ENCODE results near the gene HSPBAP1.

Gene HSPBAP1

GRCh38 chr3:122794483-122794778, 800 bp upstream of the HSPBAP1 start:
- Histone ChIP-seq H3K14ac (ENCODE audit: low read length) (no peak overlapping the region), H3K4me2 (ENCODE audit: low read length) (peak overlapping the region; percentile 65), H3K79me1 (ENCODE audit: low read length) (peaks cover 15% of the 10 kb centered on the region), H3K27ac (ENCODE audit: low read depth, low read length) (peak overlapping the region; percentile 62), H3K36me3 (ENCODE audit: control insufficient read depth in 1 of 2, insufficient read depth in 2 of 2, low read length in 2 of 2) (no peaks in the 10 kb centered on the region), H4K12ac (ENCODE audit: low read depth, low read length) (no peak overlapping the region), H2BK120ac (ENCODE audit: insufficient read depth, low read length, poor library complexity) (no peak overlapping the region), H2AFZ (ENCODE audit: insufficient read depth, low read length, poor library complexity) (peak overlapping the region; percentile 43), H2BK5ac (ENCODE audit: low read depth, low read length, poor library complexity) (peak overlapping the region; percentile 82), H3K4me1 (ENCODE audit: control insufficient read depth in 1 of 2, insufficient read depth in 2 of 2, low read length in 2 of 2) (peaks cover 0 to 8% of the 10 kb centered on the region in 2 experiments), H3K18ac (ENCODE audit: low read length) (no peak overlapping the region), H3K9me3 (ENCODE audit: insufficient read depth, low read depth, low read length) (peaks cover 1% of the 10 kb centered on the region), H3K4me3 (ENCODE audit: low read depth, low read length) (peak overlapping the region; percentile 55), H3K9ac (ENCODE audit: low read length) (no peak overlapping the region), H3K27me3 (ENCODE audit: insufficient read depth, low read length) (no peaks in the 10 kb centered on the region), H3K79me2 (ENCODE audit: control insufficient read depth, insufficient read depth, low read length, poor library complexity) (peaks cover 7% of the 10 kb centered on the region), H2BK12ac (ENCODE audit: low read length) (peak overlapping the region; percentile 27), H4K8ac (ENCODE audit: low read depth, low read length) (peak overlapping the region; percentile 54), H3K4ac (ENCODE audit: low read depth, low read length) (no peak overlapping the region), H3K23ac (ENCODE audit: low read length) (no peak overlapping the region), H2AK5ac (ENCODE audit: low read length) (no peak overlapping the region), H4K91ac (ENCODE audit: low read depth, low read length) (no peak overlapping the region)
- no CpG with 5 or more reads among the region's 6 CpGs for WGBS (ENCODE audit: extremely low coverage, insufficient coverage, insufficient read length)
- no peak for DNase-seq

- no CpG with 5 or more reads among the region's 11 CpGs for WGBS (ENCODE audit: extremely low coverage, insufficient coverage, insufficient read length)
- no peak overlapping the region for H4K8ac ChIP-seq (ENCODE audit: low read depth, low read length)
- no peak overlapping the region for H3K9ac ChIP-seq (ENCODE audit: low read length)
- no peak overlapping the region for H3K14ac ChIP-seq (ENCODE audit: low read length)
- peak overlapping the region; percentile 33 for H3K27ac ChIP-seq (ENCODE audit: low read depth, low read length)
- H4K12ac ChIP-seq (ENCODE audit: low read depth, low read length) = no peak overlapping the region
- no peaks in the 10 kb centered on the region for H3K36me3 ChIP-seq (ENCODE audit: control insufficient read depth in 1 of 2, insufficient read depth in 2 of 2, low read length in 2 of 2)
- no peak overlapping the region for H2BK5ac ChIP-seq (ENCODE audit: low read depth, low read length, poor library complexity)
- no peak overlapping the region for H3K4me2 ChIP-seq (ENCODE audit: low read length)
- H3K79me2 ChIP-seq (ENCODE audit: control insufficient read depth, insufficient read depth, low read length, poor library complexity) = peaks cover 2% of the 10 kb centered on the region
- H3K9me3 ChIP-seq (ENCODE audit: insufficient read depth, low read depth, low read length) = no peaks in the 10 kb centered on the region
- H3K4me3 ChIP-seq (ENCODE audit: low read depth, low read length) = no peak overlapping the region
- peak overlapping the region; percentile 11 for H2BK120ac ChIP-seq (ENCODE audit: insufficient read depth, low read length, poor library complexity)
- H2BK12ac ChIP-seq (ENCODE audit: low read length) = peak overlapping the region; percentile 11
- H2AK5ac ChIP-seq (ENCODE audit: low read length) = no peak overlapping the region
- H2AFZ ChIP-seq (ENCODE audit: insufficient read depth, low read length, poor library complexity) = no peak overlapping the region
- peaks cover 11% of the 10 kb centered on the region for H3K79me1 ChIP-seq (ENCODE audit: low read length)
- peaks cover 6 to 10% of the 10 kb centered on the region in 2 experiments for H3K4me1 ChIP-seq (ENCODE audit: control insufficient read depth in 1 of 2, insufficient read depth in 2 of 2, low read length in 2 of 2)
- H3K4ac ChIP-seq (ENCODE audit: low read depth, low read length) = no peak overlapping the region
- peak; percentile 56 to 62 for DNase-seq
- H3K23ac ChIP-seq (ENCODE audit: low read length) = no peak overlapping the region
- H4K91ac ChIP-seq (ENCODE audit: low read depth, low read length) = no peak overlapping the region
- H3K27me3 ChIP-seq (ENCODE audit: insufficient read depth, low read length) = no peaks in the 10 kb centered on the region
- no peak overlapping the region for H3K18ac ChIP-seq (ENCODE audit: low read length)
Measured at GRCh38 chr3:122789585-122790273, 3.9 kb downstream of the HSPBAP1 start.

DNA sequence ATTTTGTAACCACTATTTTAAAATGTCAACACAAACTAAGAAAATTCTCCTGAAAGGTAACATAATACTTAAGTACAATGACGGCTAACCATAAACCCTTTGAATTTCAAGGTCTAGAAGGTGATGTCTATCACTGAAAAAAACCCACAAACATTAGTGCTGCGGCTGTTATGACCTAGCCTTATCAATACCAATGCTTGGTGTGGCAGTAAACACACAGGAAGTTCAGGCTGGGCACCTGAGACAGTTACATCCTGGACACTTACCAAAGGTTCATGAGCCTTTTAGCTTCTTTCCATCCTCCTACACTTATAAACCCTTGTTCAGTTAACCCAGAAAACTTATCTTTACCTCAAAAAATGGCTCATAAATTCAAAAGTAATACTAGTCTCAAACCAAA, 5.8 kb downstream of the HSPBAP1 start:
- Histone ChIP-seq H2BK5ac (ENCODE audit: low read depth, low read length, poor library complexity) (no peak overlapping the region), H3K18ac (ENCODE audit: low read length) (no peak overlapping the region), H3K9ac (ENCODE audit: low read length) (no peak overlapping the region), H4K91ac (ENCODE audit: low read depth, low read length) (no peak overlapping the region), H3K36me3 (ENCODE audit: control insufficient read depth in 1 of 2, insufficient read depth in 2 of 2, low read length in 2 of 2) (no peaks in the 10 kb centered on the region), H3K27me3 (ENCODE audit: insufficient read depth, low read length) (no peaks in the 10 kb centered on the region), H4K8ac (ENCODE audit: low read depth, low read length) (no peak overlapping the region), H2AK5ac (ENCODE audit: low read length) (no peak overlapping the region), H3K79me2 (ENCODE audit: control insufficient read depth, insufficient read depth, low read length, poor library complexity) (no peaks in the 10 kb centered on the region), H2BK12ac (ENCODE audit: low read length) (no peak overlapping the region), H4K12ac (ENCODE audit: low read depth, low read length) (no peak overlapping the region), H3K4me1 (ENCODE audit: control insufficient read depth in 1 of 2, insufficient read depth in 2 of 2, low read length in 2 of 2) (peaks cover 6 to 10% of the 10 kb centered on the region in 2 experiments), H2BK120ac (ENCODE audit: insufficient read depth, low read length, poor library complexity) (no peak overlapping the region), H3K4ac (ENCODE audit: low read depth, low read length) (no peak overlapping the region), H2AFZ (ENCODE audit: insufficient read depth, low read length, poor library complexity) (no peak overlapping the region), H3K4me2 (ENCODE audit: low read length) (no peak overlapping the region), H3K23ac (ENCODE audit: low read length) (no peak overlapping the region), H3K14ac (ENCODE audit: low read length) (no peak overlapping the region), H3K9me3 (ENCODE audit: insufficient read depth, low read depth, low read length) (no peaks in the 10 kb centered on the region), H3K4me3 (ENCODE audit: low read depth, low read length) (no peak overlapping the region), H3K79me1 (ENCODE audit: low read length) (peaks cover 2% of the 10 kb centered on the region), H3K27ac (ENCODE audit: low read depth, low read length) (no peak overlapping the region)
- no CpG with 5 or more reads among the region's 2 CpGs for WGBS (ENCODE audit: extremely low coverage, insufficient coverage, insufficient read length)
- no peak for DNase-seq

GRCh38 chr3:122786066-122786465, 7.6 kb downstream of the HSPBAP1 start:
- Histone ChIP-seq H3K23ac (ENCODE audit: low read length) (no peak overlapping the region), H3K79me2 (ENCODE audit: control insufficient read depth, insufficient read depth, low read length, poor library complexity) (no peaks in the 10 kb centered on the region), H3K4ac (ENCODE audit: low read depth, low read length) (no peak overlapping the region), H4K8ac (ENCODE audit: low read depth, low read length) (no peak overlapping the region), H3K4me2 (ENCODE audit: low read length) (no peak overlapping the region), H2BK12ac (ENCODE audit: low read length) (no peak overlapping the region), H3K9ac (ENCODE audit: low read length) (no peak overlapping the region), H3K18ac (ENCODE audit: low read length) (no peak overlapping the region), H3K27me3 (ENCODE audit: insufficient read depth, low read length) (no peaks in the 10 kb centered on the region), H3K9me3 (ENCODE audit: insufficient read depth, low read depth, low read length) (no peaks in the 10 kb centered on the region), H2AFZ (ENCODE audit: insufficient read depth, low read length, poor library complexity) (no peak overlapping the region), H4K12ac (ENCODE audit: low read depth, low read length) (no peak overlapping the region), H3K79me1 (ENCODE audit: low read length) (peaks cover 2% of the 10 kb centered on the region), H3K27ac (ENCODE audit: low read depth, low read length) (no peak overlapping the region), H4K91ac (ENCODE audit: low read depth, low read length) (no peak overlapping the region), H3K4me1 (ENCODE audit: control insufficient read depth in 1 of 2, insufficient read depth in 2 of 2, low read length in 2 of 2) (peaks cover 6 to 10% of the 10 kb centered on the region in 2 experiments), H2BK120ac (ENCODE audit: insufficient read depth, low read length, poor library complexity) (no peak overlapping the region), H2BK5ac (ENCODE audit: low read depth, low read length, poor library complexity) (no peak overlapping the region), H2AK5ac (ENCODE audit: low read length) (no peak overlapping the region), H3K14ac (ENCODE audit: low read length) (no peak overlapping the region), H3K36me3 (ENCODE audit: control insufficient read depth in 1 of 2, insufficient read depth in 2 of 2, low read length in 2 of 2) (peaks cover 0 to 2% of the 10 kb centered on the region in 2 experiments), H3K4me3 (ENCODE audit: low read depth, low read length) (no peak overlapping the region)
- peak; percentile 57 to 77 for DNase-seq
- WGBS (ENCODE audit: extremely low coverage, insufficient coverage, insufficient read length) = no CpG with 5 or more reads among the region's 1 CpG
